Testis (tissue), 3 donors: ENCODE measurements around the gene EGFR. TPM values are rescaled to one million over a fixed set of nuclear protein-coding genes. Genes with fewer than 3 reads are reported as not detected.

ENCODE experiments used
- DNase-seq: peaks from one replicate; pipeline ENCODE4 v3.0.0-alpha.2; 2019
- H3K27ac ChIP-seq, 2 donors: fragments of 200-600 bp; sonication (generic); one replicate each; pipeline ENCODE4 v1.5.1; 2019
- H3K27me3 ChIP-seq: fragments of 200-600 bp; sonication (generic); one replicate; pipeline ENCODE4 v1.5.1; 2019
- H3K36me3 ChIP-seq: fragments of 200-600 bp; sonication (generic); one replicate; pipeline ENCODE4 v1.5.1; 2017; ENCODE audit warnings: low read depth; ENCODE audit errors: missing control alignments
- H3K4me1 ChIP-seq: fragments of 200-600 bp; sonication (generic); one replicate; pipeline ENCODE4 v1.5.1; 2019
- H3K4me3 ChIP-seq, 2 donors: fragments of 200-600 bp; sonication (generic); one replicate each; pipeline ENCODE4 v1.5.1; 2017 to 2019
- H3K9me3 ChIP-seq: fragments of 200-600 bp; sonication (generic); one replicate; pipeline ENCODE4 v1.5.1; 2017
- CTCF ChIP-seq, 3 experiments: fragments of 450-650 bp in 2 of 3; fragments of 200-600 bp in 1 of 3; sonication (generic) in 1 of 3; IDR thresholded peaks; one replicate each; pipeline ENCODE4 v1.5.1; 2016 to 2019; ENCODE audit warnings: antibody characterized with exemption in 3 of 3, mild to moderate bottlenecking in 2 of 3, moderate library complexity in 1 of 3
- POLR2A ChIP-seq: fragments of 450-650 bp; IDR thresholded peaks from one replicate; pipeline ENCODE4 v1.6.1; 2017; ENCODE audit warnings: antibody characterized with exemption, mild to moderate bottlenecking, moderate library complexity
- WGBS, 2 donors: methylation state at CpG; one replicate each; pipeline ENCODE4 v1.1.5; 2018; 5-methylcytosine and 5-hydroxymethylcytosine counted together
- intact Hi-C: fragments of 100-400 bp; cut with DNase I; formaldehyde crosslinking; loops from one replicate; pipeline ENCODE4 v1.15.1; 2023; ENCODE audit warnings: low total_unique reads
- polyA plus RNA-seq: library from polyadenylated mRNA; stranded (reverse); fragments of 350-450 nt; fragmentation: Illumina TruSeq; extraction: RNeasy Lipid Tissue Mini Kit (QIAGEN cat#74804); gene quantifications from one replicate; pipeline ENCODE4 v1.2.3, GENCODE V29; 2014; ENCODE audit warnings: low read depth, low replicate concordance; ENCODE audit not compliant: insufficient read depth
- total RNA-seq, 2 donors: library from RNA; depleted of rRNA; stranded (reverse); fragments of >200 nt; gene quantifications; one replicate each; pipeline ENCODE4 v1.2.3, GENCODE V29; 2016

Gene EGFR
- total and polyA plus RNA-seq, 3 donors from 2014 or later = 11.0 to 45.0 (median 18.2) TPM

DNA sequence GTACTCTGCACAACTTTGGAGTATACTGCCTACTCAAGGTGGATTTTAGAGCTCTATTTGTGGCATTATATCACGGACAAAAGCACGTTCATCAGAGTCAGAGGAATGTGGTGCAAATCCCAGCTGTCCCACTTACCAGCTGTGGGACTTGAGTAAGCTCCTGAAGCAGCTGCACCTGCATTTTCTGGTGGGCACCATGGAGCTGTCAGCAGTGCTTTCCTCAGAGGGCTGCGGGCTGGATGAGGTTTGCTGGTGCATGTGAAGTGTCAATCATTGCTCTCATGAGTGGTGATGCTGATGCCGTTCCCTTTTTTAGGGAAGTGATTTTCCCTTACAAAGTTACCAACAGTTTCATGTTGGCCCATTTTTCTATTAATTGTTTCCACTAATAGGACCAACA is 53.4 kb downstream of the EGFR start:
- DNase-seq = no peak
- peak overlapping the region in 1 of 2 donors; percentile 62 for H3K27ac ChIP-seq
- intact Hi-C loops = loop anchor here (10.0 kb wide), 1 partner anchor 53 kb away; no protein-coding TSS in a partner anchor
- TF ChIP-seq POLR2A (no peak), CTCF (IDR thresholded peaks at IDR 0.05) (no peak)
- H3K9me3 ChIP-seq = no peaks in the 10 kb centered on the region
- 69 to 72% methylated on average over 4 of the region's 4 CpGs for WGBS, 2 donors
- H3K4me3 ChIP-seq = no peak overlapping the region
- no peaks in the 10 kb centered on the region for H3K36me3 ChIP-seq
- H3K4me1 ChIP-seq = peaks cover 35% of the 10 kb centered on the region
- no peaks in the 10 kb centered on the region for H3K27me3 ChIP-seq

DNA sequence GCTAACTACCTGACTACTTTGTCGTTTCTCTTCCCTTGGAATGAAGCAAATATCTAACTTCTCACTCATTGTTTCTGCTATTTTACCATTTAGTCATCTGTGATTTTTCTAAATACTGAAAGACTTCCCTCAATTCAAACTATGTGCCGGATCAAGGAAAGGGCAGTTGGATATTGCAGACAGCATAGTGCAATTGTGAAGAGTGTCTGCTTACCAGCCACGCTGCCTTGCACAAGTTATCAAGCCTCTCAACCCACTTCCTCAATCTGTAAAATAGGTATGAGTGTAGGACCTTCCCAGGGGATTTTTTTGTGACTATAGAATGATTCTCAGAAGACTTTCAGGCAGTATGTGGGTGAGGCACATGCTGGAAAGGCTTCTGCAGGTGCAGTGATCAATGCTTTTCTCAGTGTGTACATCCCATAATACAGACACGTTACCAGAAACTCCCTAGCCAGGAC is 54.3 kb downstream of the EGFR start:
- no peaks in the 10 kb centered on the region for H3K27me3 ChIP-seq
- H3K27ac ChIP-seq = peak overlapping the region in 1 of 2 donors; percentile 62
- H3K4me1 ChIP-seq = peaks cover 35% of the 10 kb centered on the region
- no peaks in the 10 kb centered on the region for H3K36me3 ChIP-seq
- intact Hi-C loops = loop anchor here (10.0 kb wide), 1 partner anchor 52 kb away; no protein-coding TSS in a partner anchor
- H3K9me3 ChIP-seq = no peaks in the 10 kb centered on the region
- DNase-seq = no peak
- TF ChIP-seq POLR2A (no peak), CTCF (IDR thresholded peaks at IDR 0.05) (no peak)
- 54 to 63% methylated on average over 4 of the region's 4 CpGs for WGBS, 2 donors
- no peak overlapping the region for H3K4me3 ChIP-seq

- intact Hi-C loops = loop anchor here (10.0 kb wide), 1 partner anchor 51 kb away; no protein-coding TSS in a partner anchor
- Histone ChIP-seq H3K36me3 (no peaks in the 10 kb centered on the region), H3K27me3 (no peaks in the 10 kb centered on the region), H3K4me1 (peaks cover 39% of the 10 kb centered on the region), H3K9me3 (no peaks in the 10 kb centered on the region), H3K27ac (peak overlapping the region; percentile 49 to 62), H3K4me3 (no peak overlapping the region)
- 48 to 64% methylated on average over 13 of the region's 13 CpGs for WGBS, 2 donors
- TF ChIP-seq POLR2A (no peak), CTCF (IDR thresholded peaks at IDR 0.05) (no peak)
- no peak for DNase-seq
Observed at GRCh38 chr7:55073976-55074528, 55.2 kb downstream of the EGFR start.

DNA sequence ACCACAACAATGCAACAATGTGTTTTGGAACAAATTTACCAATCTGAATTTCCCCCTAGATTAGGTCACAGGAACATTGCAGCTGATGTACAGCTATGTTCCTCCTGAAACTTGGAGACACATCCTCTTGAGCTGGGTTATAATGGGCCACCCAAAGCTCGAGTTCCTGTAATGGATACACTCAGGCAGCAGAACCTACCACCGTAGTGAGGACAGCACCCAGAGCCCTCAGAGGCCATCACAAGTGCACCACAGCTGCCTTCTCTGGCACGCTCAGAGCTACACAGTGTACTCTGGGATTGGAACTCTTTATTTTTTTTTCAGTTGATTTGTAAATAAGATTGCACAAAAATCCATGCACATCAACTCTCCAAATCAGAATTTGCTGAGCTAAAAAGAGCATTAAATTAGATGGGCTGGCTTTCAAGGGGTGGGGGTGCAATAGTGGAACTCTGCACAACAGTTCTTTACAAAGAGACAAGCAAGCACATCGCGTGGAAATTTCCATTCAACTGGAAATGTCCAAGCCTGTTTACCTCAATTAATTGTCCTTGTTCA is 56.7 kb downstream of the EGFR start:
- Histone ChIP-seq H3K4me3 (no peak overlapping the region), H3K9me3 (no peaks in the 10 kb centered on the region), H3K27ac (peak overlapping the region; percentile 33 to 62), H3K36me3 (no peaks in the 10 kb centered on the region), H3K4me1 (peaks cover 40% of the 10 kb centered on the region), H3K27me3 (no peaks in the 10 kb centered on the region)
- intact Hi-C loops = loop anchor here (10.0 kb wide), 1 partner anchor 49 kb away; no protein-coding TSS in a partner anchor
- TF ChIP-seq POLR2A = no peak
- no peak for TF ChIP-seq CTCF (IDR thresholded peaks at IDR 0.05)
- WGBS, 2 donors = 54 to 70% methylated on average over 5 of the region's 5 CpGs
- peak; percentile 76 for DNase-seq
